ENCODE results near the gene TRIM39. TPM values are rescaled to one million over a fixed set of nuclear protein-coding genes. Genes with fewer than 3 reads are reported as not detected.

The TRIM39 gene
- total and polyA plus RNA-seq, 9 of the 15 experiments (the other 6 are each of a cell fraction or from before 2014, with no cell fraction given): 5.6 to 17.7 (median 12.8) TPM

DNA sequence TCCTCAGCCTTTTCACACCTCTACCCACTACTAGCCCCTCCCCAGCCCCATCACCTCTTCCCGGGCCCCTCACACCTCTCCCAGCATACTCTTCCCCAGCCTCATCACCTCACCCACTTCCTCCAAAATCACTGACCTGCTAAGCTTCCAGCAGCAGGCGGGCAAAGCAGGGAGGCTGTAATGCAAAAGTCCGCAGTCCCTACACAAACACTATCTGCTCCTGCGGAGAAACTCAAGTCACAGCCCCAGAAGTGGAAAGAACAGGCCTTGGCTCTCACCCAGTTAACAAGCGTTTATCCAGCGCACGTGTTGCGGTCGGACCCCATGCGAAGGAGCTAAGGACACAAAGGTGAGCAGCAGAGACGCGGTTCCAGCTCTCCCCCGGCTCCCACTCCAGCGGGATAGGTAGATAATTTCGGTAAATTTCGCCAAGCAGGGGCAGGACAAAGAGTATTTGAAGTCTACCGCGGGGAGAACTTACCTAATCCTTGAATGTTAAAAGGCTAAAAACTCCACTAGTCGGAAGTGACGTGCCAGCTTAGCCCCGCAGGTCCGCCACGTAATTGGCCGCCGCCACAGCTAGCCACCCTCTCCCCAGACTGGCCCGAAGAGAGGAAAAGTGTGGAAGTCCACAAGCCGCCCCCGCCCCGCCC is 728 bp upstream of the TRIM39 start (continued):
- TF ChIP-seq, protein P1, sequence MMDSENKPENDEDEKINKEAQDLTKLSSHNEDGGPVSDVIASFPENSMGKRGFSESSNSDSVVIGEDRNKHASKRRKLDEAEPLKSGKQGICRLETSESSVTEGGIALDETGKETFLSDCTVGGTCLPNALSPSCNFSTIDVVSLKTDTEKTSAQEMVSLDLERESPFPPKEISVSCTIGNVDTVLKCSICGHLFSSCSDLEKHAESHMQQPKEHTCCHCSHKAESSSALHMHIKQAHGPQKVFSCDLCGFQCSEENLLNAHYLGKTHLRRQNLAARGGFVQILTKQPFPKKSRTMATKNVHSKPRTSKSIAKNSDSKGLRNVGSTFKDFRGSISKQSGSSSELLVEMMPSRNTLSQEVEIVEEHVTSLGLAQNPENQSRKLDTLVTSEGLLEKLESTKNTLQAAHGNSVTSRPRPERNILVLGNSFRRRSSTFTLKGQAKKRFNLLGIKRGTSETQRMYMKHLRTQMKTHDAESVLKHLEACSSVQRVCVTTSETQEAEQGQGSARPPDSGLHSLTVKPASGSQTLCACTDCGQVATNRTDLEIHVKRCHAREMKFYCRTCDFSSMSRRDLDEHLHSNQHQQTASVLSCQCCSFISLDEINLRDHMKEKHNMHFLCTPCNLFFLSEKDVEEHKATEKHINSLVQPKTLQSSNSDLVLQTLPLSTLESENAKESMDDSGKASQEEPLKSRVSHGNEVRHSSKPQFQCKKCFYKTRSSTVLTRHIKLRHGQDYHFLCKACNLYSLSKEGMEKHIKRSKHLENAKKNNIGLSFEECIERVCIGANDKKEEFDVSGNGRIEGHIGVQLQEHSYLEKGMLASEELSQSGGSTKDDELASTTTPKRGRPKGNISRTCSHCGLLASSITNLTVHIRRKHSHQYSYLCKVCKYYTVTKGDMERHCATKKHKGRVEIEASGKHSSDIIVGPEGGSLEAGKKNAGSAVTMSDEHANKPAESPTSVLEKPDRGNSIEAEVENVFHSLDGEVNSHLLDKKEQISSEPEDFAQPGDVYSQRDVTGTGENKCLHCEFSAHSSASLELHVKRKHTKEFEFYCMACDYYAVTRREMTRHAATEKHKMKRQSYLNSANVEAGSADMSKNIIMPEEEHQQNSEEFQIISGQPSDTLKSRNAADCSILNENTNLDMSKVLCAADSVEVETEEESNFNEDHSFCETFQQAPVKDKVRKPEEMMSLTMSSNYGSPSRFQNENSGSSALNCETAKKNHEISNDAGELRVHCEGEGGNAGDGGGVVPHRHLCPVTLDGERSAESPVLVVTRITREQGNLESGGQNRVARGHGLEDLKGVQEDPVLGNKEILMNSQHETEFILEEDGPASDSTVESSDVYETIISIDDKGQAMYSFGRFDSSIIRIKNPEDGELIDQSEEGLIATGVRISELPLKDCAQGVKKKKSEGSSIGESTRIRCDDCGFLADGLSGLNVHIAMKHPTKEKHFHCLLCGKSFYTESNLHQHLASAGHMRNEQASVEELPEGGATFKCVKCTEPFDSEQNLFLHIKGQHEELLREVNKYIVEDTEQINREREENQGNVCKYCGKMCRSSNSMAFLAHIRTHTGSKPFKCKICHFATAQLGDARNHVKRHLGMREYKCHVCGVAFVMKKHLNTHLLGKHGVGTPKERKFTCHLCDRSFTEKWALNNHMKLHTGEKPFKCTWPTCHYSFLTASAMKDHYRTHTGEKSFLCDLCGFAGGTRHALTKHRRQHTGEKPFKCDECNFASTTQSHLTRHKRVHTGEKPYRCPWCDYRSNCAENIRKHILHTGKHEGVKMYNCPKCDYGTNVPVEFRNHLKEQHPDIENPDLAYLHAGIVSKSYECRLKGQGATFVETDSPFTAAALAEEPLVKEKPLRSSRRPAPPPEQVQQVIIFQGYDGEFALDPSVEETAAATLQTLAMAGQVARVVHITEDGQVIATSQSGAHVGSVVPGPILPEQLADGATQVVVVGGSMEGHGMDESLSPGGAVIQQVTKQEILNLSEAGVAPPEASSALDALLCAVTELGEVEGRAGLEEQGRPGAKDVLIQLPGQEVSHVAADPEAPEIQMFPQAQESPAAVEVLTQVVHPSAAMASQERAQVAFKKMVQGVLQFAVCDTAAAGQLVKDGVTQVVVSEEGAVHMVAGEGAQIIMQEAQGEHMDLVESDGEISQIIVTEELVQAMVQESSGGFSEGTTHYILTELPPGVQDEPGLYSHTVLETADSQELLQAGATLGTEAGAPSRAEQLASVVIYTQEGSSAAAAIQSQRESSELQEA (IDR thresholded peaks at IDR 0.05; ENCODE audit: low read depth): 0 out of 2 replicates have a peak, but pooled peaks have one; percentile 19
- TF ChIP-seq CREB3L1 (IDR thresholded peaks at IDR 0.05; ENCODE audit: borderline replicate concordance, low read depth): peak; percentile 33; the same call in 1 of the 2 replicates
- TF ChIP-seq, protein P2, sequence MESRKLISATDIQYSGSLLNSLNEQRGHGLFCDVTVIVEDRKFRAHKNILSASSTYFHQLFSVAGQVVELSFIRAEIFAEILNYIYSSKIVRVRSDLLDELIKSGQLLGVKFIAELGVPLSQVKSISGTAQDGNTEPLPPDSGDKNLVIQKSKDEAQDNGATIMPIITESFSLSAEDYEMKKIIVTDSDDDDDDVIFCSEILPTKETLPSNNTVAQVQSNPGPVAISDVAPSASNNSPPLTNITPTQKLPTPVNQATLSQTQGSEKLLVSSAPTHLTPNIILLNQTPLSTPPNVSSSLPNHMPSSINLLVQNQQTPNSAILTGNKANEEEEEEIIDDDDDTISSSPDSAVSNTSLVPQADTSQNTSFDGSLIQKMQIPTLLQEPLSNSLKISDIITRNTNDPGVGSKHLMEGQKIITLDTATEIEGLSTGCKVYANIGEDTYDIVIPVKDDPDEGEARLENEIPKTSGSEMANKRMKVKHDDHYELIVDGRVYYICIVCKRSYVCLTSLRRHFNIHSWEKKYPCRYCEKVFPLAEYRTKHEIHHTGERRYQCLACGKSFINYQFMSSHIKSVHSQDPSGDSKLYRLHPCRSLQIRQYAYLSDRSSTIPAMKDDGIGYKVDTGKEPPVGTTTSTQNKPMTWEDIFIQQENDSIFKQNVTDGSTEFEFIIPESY (CRISPR knock-in tag; IDR thresholded peaks at IDR 0.05): no peak; the same call in 1 of the 2 replicates
- peak; percentile 95 for TF ChIP-seq CREM (IDR thresholded peaks at IDR 0.05; ENCODE audit: low read depth)
- TF ChIP-seq FOXK2 (conservative IDR thresholded peaks at IDR 0.05 in 1 of 2, IDR thresholded peaks at IDR 0.05 in 1 of 2; ENCODE audit: low read depth in 2 of 2): no peak
- TF ChIP-seq FOS (IDR thresholded peaks at IDR 0.05; ENCODE audit: extremely low read depth, insufficient read length): no peak
- TF ChIP-seq ZNF239 (CRISPR knock-in tag; IDR thresholded peaks at IDR 0.05): no peak
- TF ChIP-seq, protein P3, sequence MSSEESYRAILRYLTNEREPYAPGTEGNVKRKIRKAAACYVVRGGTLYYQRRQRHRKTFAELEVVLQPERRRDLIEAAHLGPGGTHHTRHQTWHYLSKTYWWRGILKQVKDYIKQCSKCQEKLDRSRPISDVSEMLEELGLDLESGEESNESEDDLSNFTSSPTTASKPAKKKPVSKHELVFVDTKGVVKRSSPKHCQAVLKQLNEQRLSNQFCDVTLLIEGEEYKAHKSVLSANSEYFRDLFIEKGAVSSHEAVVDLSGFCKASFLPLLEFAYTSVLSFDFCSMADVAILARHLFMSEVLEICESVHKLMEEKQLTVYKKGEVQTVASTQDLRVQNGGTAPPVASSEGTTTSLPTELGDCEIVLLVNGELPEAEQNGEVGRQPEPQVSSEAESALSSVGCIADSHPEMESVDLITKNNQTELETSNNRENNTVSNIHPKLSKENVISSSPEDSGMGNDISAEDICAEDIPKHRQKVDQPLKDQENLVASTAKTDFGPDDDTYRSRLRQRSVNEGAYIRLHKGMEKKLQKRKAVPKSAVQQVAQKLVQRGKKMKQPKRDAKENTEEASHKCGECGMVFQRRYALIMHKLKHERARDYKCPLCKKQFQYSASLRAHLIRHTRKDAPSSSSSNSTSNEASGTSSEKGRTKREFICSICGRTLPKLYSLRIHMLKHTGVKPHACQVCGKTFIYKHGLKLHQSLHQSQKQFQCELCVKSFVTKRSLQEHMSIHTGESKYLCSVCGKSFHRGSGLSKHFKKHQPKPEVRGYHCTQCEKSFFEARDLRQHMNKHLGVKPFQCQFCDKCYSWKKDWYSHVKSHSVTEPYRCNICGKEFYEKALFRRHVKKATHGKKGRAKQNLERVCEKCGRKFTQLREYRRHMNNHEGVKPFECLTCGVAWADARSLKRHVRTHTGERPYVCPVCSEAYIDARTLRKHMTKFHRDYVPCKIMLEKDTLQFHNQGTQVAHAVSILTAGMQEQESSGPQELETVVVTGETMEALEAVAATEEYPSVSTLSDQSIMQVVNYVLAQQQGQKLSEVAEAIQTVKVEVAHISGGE (CRISPR knock-in tag; IDR thresholded peaks at IDR 0.05): peak; percentile 75 to 97 (median 77); a peak in 5 of 6 replicates
- TF ChIP-seq NBN (IDR thresholded peaks at IDR 0.05; ENCODE audit: low read depth): peak; percentile 45
